Measurements from ENCODE around the gene LSAMP. TPM values are rescaled to one million over a fixed set of nuclear protein-coding genes. Genes with fewer than 3 reads are reported as not detected.

Gene LSAMP
- total RNA-seq, 1 experiment from 2014 or later, result 0.10 TPM

DNA sequence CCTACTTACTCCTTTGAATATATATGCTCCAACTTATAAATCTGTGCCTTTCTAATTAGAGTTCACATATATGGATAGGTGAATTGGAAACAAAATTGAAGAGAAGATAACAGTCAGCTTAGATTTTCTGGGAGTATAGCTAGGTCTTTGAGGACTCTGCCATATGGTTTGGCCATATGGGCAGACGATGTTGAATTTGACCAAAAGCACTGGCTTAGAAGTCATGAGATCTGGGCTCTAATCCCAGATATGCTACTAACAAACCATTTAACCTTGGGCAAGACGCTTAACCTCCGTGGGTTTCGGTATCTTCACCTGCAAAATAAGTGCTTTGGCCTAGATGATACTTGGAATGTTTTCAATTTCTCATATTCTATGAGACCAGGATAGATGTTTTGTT, 154.1 kb downstream of the LSAMP start:
- DNase-seq (ENCODE audit: low spot score), result no peak

GRCh38 chr3:116288485-116288884, 156.8 kb downstream of the LSAMP start:
- no peak for DNase-seq (ENCODE audit: low spot score)

GRCh38 chr3:116285781-116286421, 159.4 kb downstream of the LSAMP start:
- DNase-seq (ENCODE audit: low spot score), result no peak

GRCh38 chr3:116281313-116282143, 163.8 kb downstream of the LSAMP start:
- DNase-seq (ENCODE audit: low spot score), result no peak

DNA sequence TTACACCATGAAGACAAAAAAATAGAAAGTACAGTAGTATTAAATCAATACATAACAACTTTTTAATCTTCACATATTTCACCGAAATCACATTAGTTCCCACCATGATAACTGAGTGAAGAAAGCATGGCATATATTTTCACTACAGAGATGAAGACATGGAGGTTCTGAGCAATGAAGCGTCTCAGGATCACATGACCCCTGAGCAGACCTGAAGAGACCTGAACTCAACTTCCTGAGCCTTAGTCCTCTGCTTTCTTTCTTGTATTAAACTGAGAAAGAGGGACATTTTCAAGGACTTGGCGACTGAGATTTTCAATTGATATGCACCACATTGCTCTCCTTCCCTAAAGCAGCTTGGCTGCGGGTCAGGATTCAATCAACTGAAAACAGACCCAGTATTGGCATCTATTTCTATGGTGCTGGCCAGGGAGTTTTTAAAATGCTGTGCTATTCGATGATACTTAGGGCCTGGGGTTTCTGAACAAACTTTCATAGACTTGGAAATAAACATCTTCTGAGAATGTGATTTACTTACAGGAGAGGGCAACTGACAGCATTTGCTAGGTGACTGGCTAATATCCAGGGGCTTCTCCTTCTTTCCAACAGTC, 165.1 kb downstream of the LSAMP start:
- no peak for DNase-seq (ENCODE audit: low spot score)

DNA sequence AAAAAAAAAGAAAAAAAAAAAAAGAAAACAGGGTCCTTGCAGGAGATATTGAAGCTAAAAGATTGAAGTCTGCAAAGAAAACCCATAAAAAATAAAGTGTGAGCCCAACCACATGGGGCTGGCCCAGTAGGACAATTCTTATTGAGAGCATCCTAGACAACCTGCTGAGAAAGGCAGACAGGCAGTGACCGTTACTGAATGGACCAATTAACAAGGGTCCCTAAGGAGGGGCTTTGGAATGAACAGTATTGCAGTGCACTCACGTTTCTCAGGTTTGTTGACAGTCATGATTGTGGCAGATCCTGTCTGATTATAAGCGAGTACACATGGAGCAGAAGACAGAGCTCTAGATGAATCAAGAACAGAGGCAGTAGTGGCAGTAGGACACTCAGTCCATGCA, 168.6 kb downstream of the LSAMP start:
- no peak for DNase-seq (ENCODE audit: low spot score)

DNA sequence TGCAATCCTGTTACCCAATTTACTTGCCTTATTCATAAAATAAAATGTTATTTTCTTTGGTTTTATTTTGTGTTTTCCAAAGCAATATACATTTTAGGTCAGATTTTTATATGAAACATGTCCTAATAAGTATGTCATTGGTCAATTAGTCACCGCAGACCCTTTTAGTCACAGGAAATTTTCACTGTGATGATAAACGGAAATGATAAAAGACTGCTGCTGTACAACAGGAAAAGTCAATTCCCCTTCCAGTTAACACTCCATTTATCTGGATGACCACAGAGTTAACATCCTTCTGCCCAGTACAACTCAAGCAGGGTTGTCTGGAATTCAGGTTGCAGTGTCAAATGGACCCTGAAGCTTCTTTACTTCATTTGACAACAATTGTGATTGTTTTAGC, 175.2 kb downstream of the LSAMP start:
- no peak for DNase-seq (ENCODE audit: low spot score)

DNA sequence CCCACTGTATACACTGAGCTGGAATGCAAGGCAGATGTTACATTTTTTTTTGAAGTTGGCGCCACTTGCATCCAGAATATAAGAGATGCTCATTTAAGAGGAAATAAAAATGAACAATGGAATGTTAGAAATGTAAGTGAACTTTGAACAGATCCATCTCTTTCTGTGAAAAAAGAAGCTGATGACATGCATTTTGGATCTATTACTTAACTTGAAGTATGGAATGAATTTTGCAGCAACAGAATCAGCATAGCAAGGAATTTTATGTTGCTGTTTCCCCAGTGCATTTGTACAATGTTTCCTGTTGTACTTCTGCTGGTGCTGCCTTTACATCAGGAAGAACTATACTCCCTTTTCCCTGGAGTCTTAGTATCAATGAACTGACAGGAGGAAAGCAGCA, 178.2 kb downstream of the LSAMP start:
- no peak for DNase-seq (ENCODE audit: low spot score)

- no peak for DNase-seq (ENCODE audit: low spot score)
Observed at GRCh38 chr3:116265976-116266584, 179.2 kb downstream of the LSAMP start.

GRCh38 chr3:116265320-116265695, 180.0 kb downstream of the LSAMP start:
- no peak for DNase-seq (ENCODE audit: low spot score)

DNA sequence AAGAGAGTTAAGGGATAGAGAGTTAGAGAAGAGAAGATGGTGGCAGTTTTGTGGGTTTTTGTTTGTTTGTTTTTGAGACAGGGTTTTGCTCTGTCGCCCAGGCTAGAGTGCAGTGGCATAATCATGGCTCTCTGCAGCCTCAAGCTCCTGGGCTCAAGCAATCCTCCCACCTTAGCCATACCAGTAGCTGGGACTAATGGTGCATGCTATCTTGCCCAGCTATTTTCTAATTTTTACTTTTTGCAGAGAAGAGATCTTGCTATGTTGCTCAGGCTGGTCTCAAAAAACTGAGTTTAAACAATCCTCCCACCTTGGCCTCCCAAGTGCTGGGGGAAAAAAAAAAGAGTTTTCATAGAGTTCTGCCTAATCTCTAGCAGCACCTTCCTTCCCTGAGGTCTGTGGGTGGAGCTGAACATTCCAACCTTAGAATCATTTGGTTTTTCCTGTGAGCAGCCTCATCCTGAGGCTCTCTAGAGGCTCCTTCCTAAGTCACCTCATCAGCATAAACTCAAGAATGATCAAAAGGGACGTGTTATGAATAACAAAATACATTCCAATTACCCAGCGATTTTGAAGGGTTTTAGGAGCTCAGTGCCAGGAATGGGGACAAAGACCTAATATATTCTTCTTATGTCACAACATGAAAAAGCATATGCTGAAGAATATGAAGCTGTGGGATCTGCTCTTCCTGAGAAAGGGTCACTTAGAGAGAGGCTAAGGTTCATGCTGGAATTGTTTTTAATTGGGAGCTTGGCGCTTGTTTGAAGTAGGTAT, 180.6 kb downstream of the LSAMP start:
- no peak for DNase-seq (ENCODE audit: low spot score)

- DNase-seq (ENCODE audit: low spot score), result no peak
Observed at GRCh38 chr3:116263842-116264545, 181.3 kb downstream of the LSAMP start.

GRCh38 chr3:116260491-116260890, 184.8 kb downstream of the LSAMP start:
- no peak for DNase-seq (ENCODE audit: low spot score)

DNA sequence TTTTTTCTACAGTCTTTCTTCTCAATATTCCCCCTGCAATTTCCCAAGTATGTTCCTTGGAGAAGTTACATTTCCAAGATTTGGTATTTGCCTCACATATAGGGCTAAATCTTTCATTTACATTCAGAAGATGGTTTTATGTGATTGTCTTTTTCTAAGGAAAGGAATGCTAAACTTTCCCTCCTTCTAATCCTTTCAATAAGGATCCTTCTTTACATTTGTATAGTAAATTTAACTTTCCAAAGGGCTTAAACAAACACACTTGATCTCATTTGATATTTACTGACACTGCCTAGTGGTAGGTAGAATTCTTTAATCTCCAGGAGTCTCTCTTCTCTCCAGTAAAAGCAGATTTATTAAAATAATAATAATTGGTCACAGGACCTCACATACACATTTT, 185.3 kb downstream of the LSAMP start:
- DNase-seq (ENCODE audit: low spot score), result no peak

DNA sequence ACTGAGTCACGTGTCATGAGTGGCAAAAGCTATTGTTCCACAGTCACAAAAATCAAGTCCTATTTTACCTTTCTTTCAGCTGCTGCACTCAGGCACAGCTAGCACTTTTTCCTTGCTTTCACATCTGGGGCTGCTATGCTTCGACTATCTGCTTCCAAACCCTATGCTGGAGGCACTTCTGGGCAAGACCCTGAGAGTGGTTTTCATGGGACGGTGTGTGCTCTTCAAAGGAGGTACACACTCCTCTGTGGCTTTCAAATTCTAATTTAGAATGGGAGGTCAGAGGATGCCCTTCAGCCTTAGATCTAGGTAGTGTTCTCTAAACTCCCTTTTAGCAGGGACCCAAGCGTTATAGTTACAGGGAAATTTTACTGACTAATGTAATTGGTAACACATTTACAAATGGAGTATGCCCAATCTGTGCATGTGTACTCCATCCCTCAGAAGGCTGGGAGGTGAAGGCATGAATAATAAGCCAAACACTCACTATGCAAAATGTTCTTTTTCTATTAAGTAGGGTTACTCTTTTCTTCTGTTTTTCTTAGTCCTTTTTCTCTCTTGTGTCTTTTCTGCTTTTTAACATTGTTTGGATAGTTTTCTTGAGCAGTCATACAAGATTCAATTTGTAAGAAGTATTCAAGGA, 188.3 kb downstream of the LSAMP start:
- DNase-seq (ENCODE audit: low spot score), result no peak

GRCh38 chr3:116254541-116254940, 190.7 kb downstream of the LSAMP start:
- DNase-seq (ENCODE audit: low spot score), result no peak

- DNase-seq (ENCODE audit: low spot score), result no peak
Observed at GRCh38 chr3:116253511-116253910, 191.8 kb downstream of the LSAMP start.

DNA sequence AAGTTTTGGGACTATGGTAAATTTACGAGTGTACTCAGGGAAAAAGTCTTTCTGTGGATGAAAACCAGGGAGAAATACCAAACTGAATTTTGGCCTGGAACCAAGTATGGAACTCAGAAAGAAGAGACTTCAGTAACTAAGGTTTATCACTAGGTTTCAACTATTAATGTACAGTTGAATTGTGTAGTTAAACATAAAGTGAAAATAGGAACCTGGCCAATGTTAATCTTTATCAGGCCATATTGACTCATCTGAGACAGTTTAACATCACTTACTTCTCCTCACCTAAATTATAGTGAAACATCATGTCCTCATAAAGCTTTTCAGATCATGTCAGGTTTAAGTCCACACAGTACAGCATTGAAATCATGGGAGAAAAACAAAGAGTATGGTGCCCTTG, 197.7 kb downstream of the LSAMP start:
- no peak for DNase-seq (ENCODE audit: low spot score)

GRCh38 chr3:116246406-116246980, 198.8 kb downstream of the LSAMP start:
- no peak for DNase-seq (ENCODE audit: low spot score)

DNA sequence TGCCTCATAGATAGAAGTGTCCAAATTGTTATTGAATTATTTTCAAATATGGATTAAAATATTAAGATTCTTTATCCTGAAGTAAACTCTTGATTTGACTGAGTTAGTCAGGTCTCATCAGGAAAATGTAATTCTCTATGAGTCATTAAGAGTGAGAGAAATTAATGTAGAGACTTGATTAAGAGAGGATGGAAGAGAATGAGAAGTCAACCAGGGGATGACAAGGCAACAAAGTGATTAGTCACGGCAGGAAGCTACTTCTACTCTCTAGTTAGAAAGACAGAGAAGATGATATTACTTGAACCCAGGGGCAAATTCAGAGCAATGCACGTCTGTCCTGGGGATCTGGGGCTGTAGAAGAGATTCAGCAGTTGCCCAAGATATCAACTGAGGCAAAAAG, 202.5 kb downstream of the LSAMP start:
- DNase-seq (ENCODE audit: low spot score), result no peak

Data from A172 (cell line).